Measurements from ENCODE around the gene HEXB. TPM values are rescaled to one million over a fixed set of nuclear protein-coding genes. Genes with fewer than 3 reads are reported as not detected.

The HEXB gene
- 198 and 366 TPM in 2 replicates for total RNA-seq (ENCODE audit: low replicate concordance)

GRCh38 chr5:74684900-74685851 lies at the start of gene HEXB:
TSS of gene HEXB (plus strand) at chr5:74685233. CDS start at chr5:74685261, 28 bp downstream.

GRCh38 chr5:74640450-74640953 lies 44.5 kb upstream of the HEXB start, which contains the start of gene ENC1:
TSS of gene ENC1 (minus strand) at chr5:74640728. CDS start at chr5:74636485, 4,243 bp downstream.

GRCh38 chr5:74766849-74767578 lies 82.0 kb downstream of the HEXB start, which contains the start of the genes GFM2 and NSA2:
TSS of gene GFM2 (minus strand) at chr5:74767117. CDS start at chr5:74763742, 3,375 bp downstream.
TSS of gene NSA2 (plus strand) at chr5:74767249. CDS start at chr5:74767361, 112 bp downstream.

Other genes starting within 250 kb of the HEXB start
- gene ENC1, start 44.5 kb upstream of the HEXB start, total RNA-seq (ENCODE audit: low replicate concordance) = 12.5 and 186 TPM in 2 replicates
- gene GFM2, start 81.9 kb downstream of the HEXB start, total RNA-seq (ENCODE audit: low replicate concordance) = 21.9 and 40.7 TPM in 2 replicates
- gene NSA2, start 82.0 kb downstream of the HEXB start, total RNA-seq (ENCODE audit: low replicate concordance) = 68.6 and 76.0 TPM in 2 replicates
- under 0.01 and 0.60 TPM in 2 replicates for gene FAM169A, start 181.2 kb downstream of the HEXB start, total RNA-seq (ENCODE audit: low replicate concordance)